HG02884 (cell line): ENCODE results near the gene WDR44.
"Not testable (repeated sequence)": the region's sequence is repeated elsewhere in the genome, so short reads cannot be mapped to it uniquely, and the experiment has no call there.

ENCODE experiments used
- ATAC-seq: cut with Tn5 transposase; IDR thresholded peaks from one replicate; pipeline ENCODE4 v1.9.1; 2021; ENCODE audit warnings: mild to moderate bottlenecking, moderate library complexity; ENCODE audit not compliant: unreplicated experiment

WDR44 gene

DNA sequence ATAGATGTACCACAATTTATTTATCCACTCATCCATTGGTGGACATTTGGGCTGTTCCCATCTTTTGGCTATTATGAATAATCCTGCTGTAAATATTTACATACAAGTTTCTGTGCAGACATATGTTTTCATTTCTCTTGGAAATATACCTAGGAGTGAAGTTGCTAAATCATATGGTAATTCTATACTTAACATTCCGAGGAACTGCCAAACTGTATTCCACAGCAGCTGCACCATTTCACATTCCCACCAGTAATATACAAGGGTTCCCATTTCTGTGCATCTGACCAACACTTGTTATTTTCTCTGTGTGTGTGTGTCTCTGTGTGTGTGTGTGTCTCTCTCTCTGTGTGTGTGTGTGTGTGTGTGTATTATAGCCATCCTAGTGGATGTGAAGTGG is 134.3 kb downstream of the WDR44 start:
- no peak for ATAC-seq

GRCh38 chrX:118482384-118482783 is 136.5 kb downstream of the WDR44 start:
- not testable (repeated sequence) for ATAC-seq

GRCh38 chrX:118484216-118484903 is 138.5 kb downstream of the WDR44 start:
- no peak for ATAC-seq

- not testable (repeated sequence) for ATAC-seq
These were observed 140.8 kb downstream of the WDR44 start for GRCh38 chrX:118486693-118487092.

GRCh38 chrX:118493016-118493415 is 147.1 kb downstream of the WDR44 start:
- no peak for ATAC-seq

GRCh38 chrX:118493653-118494297 is 147.9 kb downstream of the WDR44 start:
- no peak for ATAC-seq

- peak; percentile 71 for ATAC-seq
These were observed 149.4 kb downstream of the WDR44 start, which contains the start of gene DOCK11 for GRCh38 chrX:118495061-118495921. Gene DOCK11, plus strand, starts transcription at chrX:118495815. Its CDS starts 157 bp downstream, at chrX:118495972.

DNA sequence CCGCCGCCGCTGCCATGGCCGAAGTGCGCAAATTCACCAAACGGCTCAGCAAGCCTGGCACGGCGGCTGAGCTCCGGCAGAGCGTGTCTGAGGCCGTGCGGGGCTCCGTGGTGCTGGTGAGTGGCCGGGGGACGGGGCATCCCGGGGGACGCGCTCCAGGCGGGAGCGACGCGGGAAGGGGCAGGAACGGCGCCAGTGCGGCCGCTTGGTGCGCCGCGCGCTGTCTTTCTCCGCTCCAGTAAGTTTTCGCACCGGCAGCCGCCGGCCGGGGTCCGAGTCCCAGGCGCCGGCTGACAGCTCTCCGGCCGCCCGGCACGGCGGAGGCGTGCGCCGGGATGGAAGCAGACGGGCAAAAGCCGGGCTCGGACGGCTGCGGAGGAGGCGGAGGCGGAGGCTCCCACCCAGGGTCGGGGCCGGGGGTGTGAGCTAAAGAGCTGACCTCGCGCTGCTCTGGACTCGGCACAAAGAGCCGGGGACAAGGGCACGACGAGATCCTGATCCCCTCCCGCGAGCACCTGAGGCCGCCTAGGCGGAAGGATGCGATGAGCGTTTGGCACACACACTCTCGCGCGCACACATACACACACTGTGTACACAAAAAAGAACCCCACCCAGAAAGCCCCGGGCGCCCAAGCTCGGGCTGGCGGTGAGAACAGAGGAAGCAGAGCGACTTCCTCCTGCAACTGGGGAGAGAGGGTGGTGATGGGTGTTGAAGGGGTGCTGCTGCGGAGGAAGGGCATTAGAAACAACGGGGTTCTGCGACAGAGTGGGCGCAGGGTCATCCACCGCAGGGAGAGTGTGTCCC is 150.3 kb downstream of the WDR44 start:
- ATAC-seq: peak; percentile 46

DNA sequence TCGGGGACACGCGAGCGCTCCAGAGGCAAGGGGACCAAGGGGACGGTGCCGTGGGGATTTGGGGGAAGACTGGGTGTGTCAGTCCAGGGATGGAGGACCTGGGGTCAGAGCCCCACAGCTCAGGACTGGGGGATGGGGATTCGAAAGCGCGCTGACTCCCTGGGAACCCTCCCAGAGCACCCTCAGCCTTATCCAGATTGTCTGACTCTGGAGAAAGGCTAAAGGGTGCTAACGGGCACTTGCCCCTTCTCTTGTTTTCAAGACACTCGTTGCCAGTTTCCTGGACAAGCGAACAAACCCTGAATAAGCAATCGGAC is 150.8 kb downstream of the WDR44 start:
- peak; percentile 1 for ATAC-seq

- ATAC-seq: no peak
These were observed 151.4 kb downstream of the WDR44 start for GRCh38 chrX:118497180-118497818.

GRCh38 chrX:118498351-118498750 is 152.4 kb downstream of the WDR44 start:
- ATAC-seq: no peak

- no peak for ATAC-seq
These were observed 152.8 kb downstream of the WDR44 start for GRCh38 chrX:118498755-118499154.

GRCh38 chrX:118499295-118499694 is 153.4 kb downstream of the WDR44 start:
- no peak for ATAC-seq
